ENCODE measurements around the gene ETV6.

Gene ETV6

DNA sequence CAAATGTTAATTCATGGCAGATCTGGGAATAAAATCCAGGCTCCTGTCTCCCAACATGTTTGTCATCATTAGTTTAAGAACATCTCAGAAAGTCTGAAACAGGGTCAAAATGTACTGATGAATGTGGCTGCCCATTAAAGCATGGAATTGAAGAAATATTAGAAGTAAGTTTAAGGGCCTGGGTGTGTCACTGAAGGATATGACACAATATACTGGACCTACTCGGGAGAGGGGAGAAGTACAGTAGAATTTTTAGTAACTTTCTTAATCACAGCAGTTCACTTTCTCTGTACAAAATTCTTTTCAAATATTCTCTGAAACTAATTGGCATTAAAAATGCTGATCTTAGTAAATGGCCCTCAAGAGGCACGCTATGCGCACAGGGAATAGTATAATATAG lies 185.5 kb downstream of the ETV6 start:
- DNase-seq, result no peak

DNA sequence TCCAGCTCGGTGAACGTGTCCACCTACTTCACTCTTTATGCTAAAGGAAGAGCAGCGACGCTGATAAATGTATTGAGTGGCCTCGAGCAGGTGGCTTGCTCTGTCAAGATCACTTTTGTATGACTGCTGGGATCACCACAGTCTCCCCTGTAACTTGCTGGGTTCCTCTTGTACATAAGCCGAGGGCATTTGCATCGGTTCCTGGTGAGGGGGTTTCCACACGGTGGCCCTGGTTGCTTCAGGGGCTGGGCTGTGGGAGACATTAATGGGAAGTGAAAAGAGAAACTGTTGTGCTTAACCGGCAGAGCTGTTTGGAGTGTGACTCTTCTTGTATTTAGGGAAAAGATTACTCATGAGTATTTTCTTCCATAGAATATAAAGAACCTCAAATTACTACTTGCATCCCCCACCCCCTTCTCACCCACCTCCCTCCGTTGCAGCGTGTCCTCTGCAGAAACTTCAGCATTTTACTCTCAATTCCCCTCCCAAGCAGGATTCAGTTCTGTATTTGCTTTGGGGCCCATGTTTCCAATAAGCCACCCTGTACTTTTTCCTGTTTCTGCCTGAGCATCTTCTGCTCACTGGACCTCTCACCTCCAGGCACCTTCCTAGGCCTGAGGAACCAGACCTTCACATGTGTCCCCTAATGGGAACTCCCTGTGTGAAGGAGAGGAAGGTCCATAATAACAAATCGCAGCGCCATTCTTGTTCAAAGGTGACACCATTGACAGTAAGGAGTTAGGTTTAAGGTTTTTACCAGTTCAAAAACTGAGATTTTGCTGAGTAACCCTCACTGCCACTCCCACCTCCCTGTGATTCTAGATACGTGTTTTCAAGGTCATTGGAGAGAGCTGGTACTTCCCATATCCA lies 187.0 kb downstream of the ETV6 start:
- DNase-seq, result no peak

DNA sequence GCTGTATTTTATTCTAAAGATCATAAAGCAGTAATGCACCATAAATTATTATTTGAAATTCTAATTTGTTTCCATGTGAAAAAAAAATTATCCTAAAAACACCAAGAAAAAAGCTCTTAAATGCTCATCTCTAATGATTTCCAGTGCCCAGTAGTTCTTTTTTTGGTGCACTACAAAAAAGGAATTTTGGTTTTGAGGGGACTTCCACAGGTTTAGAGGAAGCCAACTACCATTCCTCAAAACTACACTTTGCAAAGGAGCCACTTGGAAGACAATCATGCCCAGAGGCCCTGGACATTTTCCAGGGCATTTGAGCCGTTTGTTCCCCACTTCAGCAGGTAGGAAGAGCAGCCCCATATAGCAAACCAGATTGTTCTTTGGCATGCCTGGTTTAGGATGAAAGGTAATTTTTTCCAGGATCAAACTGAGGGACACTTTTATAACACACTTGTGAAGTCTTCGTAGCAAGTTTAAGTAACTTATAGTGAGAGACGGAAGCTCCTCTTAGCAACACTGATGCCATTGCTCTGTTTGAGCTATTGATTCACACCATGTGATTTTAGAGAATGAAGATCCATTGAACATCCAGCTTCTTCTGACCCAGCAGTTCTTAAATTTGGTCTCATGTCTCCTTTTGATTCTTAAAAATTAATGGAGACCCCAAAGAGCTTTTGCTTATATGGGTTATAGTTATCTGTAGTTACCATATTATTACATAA lies 187.9 kb downstream of the ETV6 start:
- no peak for DNase-seq

DNA sequence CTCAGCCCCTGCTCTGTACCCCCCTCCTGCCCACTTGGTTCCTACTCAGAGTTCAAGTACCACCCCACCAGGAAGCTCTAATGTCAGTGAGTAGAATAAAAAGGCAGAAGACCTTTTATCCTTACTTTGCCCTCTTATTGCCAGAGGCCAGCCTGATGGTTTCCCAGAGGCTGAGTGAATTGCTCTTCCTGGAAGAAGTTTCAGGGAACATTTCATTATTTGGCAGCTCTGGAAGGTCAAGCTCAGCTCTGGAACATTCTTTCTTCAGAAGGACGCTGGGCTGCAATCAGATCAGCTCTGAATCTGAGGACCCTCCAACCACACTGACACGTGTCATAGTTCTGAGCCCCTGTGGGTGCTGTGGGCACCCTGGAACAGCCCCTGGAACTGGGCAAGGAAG lies 188.9 kb downstream of the ETV6 start:
- DNase-seq, result no peak

DNA sequence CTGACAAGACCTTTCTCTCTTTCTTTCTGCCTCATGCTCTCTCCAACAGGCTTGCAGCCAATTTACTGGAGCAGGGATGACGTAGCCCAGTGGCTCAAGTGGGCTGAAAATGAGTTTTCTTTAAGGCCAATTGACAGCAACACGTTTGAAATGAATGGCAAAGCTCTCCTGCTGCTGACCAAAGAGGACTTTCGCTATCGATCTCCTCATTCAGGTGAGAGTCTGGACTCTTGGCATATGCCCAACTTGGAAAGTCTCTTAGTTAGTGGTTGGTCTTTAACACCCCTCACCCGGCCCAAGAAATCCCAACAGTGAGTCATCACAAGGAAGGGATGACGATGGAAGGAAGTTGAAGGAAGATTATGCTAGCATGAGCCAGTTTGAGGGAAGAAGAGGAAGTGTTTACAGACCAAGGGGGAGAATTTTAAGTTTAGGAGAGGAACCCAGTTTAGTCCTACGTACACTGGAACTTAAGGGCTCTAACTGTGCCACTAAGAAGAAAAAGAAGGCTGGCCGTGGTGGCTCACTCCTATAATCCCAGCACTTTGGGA lies 189.7 kb downstream of the ETV6 start:
- no peak for DNase-seq

DNA sequence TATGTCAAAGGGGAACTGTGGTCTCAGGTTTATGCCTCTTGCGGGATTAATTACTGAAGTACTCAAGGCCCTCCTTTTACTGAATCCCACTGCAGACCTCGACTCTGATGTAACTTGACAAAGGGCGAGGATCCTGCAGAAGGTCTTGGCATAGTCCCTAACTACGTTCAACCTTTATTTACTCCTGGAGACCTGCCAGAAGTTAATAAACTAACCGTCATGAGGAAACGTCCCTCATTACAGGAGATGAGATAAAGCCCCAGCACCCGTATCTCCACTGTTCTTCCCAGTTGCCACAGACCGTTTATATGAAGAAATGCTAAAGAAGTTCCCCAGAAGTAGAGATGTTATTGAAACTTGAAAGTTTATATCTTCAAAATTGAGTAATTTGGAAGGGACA lies 190.9 kb downstream of the ETV6 start:
- DNase-seq, result no peak

DNA sequence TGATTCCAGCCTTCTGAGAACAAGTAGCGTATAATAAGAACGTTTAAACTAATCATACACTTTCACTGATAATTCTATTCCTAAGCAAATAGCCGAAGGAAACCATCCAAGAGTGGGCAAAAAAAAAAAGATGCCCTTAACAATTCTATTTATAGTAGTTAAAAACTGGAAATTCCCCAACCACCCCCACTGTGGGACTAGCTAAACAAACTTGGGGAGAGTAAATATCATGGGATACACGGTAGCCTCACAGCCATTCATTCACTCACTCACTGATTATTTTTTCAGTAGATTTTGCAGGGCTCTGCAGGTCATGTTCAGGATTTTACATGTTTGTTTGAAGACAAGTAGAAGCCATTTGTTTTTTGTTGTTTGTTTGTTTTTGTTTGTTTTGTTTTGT lies 197.0 kb downstream of the ETV6 start:
- no peak for DNase-seq

DNA sequence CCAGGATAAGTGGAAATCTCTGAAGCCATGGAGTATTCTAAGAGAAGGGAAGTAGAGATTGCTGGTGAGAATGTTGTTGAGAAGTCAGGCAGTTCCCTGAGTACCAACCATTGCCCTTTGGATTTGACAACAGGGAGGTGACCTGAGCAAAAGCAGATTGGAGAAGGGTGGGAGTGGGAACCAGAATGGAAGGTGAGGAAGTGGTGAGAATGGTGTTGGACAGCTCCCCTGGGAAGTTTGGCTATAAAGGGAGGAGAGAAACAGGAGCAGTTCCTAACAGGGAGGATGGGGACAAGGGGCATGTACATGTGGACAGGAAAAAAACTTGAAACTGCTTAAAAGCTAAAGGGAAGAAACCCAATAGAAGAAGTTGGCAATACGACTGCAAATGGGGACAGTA lies 198.1 kb downstream of the ETV6 start:
- no peak for DNase-seq

DNA sequence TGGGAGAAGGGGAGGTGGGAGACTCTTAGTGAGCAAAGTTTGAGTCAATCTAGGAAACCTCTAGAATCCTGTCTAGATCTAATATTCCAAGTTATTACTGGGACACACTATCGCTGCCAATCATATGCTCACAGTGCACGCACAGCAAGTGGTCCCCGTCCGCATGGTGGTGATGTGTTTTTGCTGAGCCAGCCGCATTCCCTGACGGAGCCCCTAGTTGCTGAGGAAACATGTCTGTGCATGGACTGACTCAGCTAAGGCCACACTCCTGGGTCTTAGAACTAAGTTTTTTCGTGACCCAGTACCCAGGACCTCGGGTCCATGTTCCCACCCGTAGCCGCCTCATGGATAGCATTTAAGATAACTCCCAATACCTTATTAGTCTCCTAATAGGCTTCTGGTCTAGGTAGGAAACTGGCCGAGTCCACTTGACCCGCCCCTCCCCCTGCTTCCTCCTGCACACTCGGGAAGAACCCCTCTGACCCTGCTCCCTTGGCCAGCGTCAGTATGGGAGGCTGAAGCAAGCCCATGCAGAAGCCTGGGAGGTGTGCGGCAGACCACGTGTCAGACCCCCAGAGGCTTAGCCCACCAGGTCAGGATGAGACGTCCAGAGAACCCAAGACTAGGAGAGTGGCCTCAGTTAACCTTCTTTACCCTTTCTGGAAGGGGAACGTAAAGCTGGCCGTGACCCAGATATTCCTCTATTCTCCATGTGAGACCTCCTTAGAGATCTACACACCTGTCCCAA lies 200.5 kb downstream of the ETV6 start:
- no peak for DNase-seq

DNA sequence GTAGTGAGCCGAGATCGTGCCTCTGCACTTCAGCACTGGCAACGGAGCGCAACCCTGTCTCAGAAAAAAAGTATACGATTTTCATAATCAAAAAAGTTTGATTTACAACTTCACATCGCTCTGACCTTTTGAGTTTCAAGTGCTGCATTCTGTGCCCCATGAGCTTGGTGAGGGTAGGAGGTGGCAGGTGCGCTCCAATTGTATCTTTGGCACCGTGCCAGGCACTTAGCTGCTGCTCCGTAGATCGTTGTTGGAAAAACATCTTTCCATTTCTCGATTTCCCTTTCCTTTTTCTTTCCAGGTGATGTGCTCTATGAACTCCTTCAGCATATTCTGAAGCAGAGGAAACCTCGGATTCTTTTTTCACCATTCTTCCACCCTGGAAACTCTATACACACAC lies 203.7 kb downstream of the ETV6 start:
- DNase-seq, result peak; percentile 27

DNA sequence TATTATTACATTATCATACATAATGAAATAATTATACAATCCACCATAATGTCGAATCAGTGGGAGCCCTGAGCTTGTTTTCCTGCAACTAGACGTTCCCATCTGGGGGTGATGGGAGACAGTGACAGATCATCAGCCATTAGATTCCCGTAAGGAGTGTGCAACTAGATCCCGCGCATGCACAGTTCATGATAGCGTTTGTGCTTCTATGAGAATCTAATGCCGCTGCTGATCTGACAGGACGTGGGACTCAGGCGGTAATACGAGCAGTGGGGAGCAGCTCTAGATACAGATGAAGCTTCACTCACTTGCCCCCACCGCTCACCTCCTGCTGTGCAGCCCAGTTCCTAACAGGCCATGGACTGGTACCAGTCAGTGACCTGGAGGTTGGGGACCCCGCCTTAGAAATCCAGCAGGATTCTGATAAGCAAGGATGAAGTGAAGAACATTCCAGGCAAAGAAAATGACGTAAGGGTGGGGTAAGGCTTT lies 204.6 kb downstream of the ETV6 start:
- DNase-seq, result no peak

DNA sequence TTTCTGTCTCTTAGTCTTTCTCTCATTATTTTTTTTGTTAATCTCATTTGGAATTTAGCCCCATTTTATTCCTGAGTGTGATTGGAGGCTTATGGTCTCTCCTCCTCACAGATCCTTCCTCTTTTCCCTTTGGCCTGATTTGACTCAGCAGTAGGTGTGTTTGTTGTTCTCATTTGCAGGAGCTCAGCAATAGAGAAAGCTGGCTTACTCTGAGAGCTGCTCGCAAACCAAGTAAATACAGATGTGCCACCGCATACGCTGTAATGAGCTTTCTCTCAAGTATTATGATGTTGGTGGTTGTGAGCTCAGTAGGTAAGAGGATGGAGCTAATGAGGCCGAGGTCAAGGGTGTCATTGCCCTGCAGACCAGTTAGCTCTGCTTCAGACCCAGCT lies 206.5 kb downstream of the ETV6 start:
- no peak for DNase-seq

DNA sequence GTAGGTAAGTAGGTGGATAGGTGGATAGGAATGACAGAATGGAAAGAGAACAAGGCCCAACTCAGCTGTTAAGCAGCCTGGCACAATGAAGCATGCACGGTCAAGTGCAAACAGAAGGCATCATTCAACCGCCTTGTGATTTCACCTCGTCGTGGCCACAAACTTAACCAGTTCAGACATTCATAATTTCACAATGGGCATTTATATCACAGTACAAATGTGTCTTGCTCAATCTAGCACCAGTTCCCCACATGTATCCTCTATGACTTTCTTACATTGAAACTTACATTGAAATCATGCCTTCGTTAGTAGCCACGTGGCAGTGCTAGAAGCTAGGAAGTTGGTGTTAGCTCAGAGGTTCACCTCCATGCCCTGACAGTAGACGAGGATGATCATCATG lies 207.5 kb downstream of the ETV6 start:
- no peak for DNase-seq

DNA sequence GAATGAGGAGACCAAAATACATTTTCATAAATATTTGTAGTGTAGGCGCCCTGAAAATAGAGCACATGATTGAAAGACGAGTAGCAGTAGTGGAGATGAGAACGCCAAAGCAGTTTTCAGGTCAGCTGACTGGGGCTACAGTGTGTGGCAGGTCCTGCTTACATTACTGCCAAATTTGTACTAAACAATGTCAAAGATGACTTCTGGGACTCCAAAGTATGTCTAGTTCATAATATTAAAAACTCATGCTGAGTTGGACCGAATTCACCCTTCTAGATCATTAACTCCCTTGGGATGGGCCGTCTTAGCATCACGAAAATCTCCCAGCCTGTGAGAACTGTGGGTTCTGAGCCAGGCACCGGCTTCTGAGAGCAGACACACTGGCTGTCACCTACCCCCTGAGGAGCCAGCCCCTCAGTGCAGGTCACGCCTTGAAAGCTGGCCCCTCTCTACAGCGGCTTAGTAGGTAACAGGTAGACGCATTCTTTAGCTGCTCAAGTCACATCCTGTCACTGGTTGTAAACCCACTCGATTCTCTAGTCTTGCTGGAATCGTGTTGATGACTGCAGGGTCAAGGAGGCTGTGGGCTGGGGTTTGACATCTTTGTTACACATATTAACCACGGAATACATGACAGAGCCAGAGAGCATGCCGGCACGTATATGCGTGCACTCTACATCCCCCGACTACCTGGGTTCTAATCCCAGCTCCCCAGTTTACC lies 210.4 kb downstream of the ETV6 start:
- no peak for DNase-seq

DNA sequence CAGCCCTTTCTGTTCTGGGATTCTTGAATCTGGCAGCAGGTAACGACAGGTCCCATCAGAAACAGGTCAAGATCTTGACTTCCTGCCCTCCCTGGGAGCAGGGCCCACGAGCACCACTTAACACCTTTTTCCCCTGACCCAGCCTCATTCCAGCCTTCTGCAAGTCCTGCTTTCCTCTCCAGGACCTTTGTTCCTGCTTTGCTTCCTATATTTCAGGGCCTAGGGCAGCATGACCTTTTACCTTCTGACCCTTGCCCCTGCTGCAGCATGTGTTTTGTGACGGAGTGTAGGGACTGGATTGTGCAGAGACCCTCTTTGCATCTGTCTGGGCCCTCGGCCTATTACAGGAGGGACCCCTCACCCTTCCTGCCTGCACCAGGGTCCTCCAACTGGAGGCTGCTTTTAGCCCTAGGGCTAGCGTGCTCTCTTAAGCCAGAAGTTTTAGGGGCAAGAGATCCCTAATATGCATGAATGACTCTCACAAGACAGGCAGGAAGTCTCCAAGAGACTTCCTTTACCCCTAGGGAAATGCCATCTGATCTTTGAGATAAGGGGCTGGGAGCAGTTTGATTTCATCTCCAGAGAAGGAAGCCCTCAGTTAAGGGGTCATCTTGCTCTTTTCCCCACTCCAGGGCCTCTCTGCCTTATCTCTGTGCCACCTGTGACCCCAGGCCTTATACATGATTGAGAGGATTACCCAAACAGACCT lies 211.8 kb downstream of the ETV6 start:
- DNase-seq, result no peak

DNA sequence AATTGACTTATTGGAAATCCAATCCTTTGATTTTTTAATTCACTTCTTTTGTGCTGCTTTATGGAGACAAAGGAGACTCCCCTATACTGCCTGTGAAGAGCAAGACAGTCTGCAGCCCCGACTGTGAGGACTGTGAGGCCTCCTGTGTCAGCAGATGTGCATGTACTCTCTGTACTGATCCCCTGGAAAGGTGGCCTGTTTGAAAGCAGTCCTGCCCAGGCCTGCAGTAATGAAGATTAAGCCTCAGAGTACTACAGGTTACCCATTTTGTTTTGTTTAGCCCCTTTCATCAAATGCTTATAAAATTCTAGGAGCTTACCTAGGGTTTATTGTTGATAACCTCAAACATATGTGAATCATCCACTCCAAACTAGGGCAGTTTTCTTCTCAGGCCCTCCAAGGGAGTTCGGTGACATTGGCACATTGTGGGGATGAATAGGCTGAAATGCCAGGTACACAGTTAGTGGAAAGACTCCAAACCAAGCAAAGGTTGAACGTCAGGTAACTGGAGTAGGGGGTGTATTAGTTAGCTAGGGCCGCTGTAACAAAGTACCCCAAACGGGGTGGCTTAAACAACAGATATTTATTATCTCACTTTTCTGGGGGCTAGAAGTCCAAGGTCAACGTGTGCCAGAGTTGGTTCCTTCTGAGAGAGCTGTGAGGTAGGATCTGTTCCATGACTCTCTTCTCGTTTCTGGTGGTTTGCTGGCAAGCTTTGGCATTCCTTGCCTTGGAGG lies 212.6 kb downstream of the ETV6 start:
- no peak for DNase-seq

DNA sequence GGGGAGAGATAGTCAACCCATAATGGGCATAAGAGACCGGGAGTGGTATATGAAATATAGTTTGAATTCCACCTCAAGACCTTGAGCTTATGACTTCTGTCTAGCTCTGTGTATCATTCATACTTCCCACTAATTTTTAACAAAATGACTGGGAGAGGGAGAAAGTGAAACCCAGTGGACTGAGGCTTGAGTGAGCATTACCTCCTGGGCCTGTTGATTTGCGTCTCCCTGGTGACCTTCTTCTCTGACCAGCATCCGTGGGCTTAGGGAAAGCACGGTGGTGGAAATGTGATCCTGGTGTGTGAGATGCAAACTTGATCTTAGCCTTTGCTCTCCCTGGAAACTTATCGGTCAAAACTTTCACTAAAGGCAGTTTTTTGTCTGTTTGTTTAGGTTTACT lies 213.3 kb downstream of the ETV6 start:
- DNase-seq, result no peak

DNA sequence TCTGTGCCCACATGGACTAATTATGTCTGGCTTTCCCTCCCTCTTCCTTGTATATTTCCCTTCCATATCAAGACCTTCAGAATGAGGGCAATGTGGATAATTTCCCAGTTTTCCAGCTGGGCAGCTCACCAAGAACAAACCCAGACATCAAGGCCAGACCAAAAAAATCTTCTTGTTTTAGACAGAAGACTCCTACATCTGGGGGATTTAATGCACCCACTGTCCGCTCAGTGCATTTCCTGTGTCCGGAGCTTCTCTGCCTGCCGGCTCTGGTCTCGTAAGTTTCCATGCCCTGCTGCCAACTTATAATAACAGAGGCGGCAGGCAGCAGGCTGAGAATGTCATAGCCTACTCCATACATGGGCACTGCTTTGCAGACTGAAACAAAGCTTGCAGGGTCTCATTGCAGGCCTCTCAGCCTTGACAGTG lies 214.0 kb downstream of the ETV6 start:
- DNase-seq, result no peak

DNA sequence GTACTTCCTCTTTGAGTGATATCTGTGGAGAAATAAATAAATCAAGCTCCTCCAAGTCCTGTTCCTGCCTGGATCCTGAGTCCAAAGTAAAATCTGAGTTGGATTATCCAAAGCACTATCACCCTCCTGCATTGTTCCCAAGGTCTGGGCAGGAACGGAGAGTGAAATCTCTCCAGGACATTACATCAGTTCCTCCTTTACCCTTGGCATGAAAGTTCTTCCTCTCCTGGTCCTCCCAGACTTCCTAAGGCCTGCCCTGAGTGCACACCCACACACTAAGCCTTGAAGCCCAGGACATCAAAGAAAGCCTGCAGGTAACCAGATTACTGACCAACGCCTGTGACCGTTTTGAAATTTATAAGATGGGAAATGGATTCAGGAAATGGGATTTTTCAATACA lies 214.5 kb downstream of the ETV6 start:
- no peak for DNase-seq

DNA sequence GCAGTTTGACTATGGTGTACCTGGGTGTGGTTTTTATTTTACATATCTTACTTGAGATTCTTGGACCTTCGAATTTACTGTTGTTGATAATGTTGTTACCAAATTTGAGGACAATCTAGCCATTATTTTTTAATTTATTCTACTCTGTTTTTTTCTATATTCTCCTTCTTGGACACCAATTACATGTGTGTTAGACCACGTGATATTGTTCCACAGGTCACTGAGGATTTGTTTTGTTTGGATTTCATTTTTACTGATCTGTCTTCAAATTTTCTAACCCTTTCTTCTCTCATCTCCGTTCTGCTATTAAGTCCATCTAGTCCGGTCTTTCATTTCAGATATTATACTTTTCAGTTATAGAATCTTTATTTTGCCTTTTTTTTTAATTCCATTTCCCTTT lies 216.3 kb downstream of the ETV6 start:
- DNase-seq, result no peak

DNA sequence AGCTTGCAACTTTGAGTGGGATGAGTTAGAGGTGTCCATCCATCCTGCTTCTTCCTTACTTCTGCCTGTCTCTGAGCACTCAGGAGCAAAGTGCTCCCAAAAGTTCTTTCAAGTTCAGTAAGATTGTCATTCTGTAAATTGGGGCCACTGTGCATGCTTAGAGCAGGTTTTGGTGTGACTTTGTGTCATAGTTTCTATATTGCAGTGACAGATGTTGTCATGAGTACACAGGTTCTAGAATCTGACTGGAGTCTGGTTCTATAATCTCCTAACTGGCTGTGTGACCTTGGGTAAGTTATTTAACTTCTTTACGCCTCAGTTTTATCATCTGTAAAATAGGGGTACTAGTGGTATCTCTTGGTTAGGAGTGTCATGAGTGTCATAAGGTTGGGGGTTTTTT lies 218.6 kb downstream of the ETV6 start:
- DNase-seq, result no peak
